Activated T-cell treated with anti-CD3 and anti-CD28 coated beads for 1 hour (primary cell): Measurements from ENCODE around the gene OSBPL10.

ENCODE experiments used
- DNase-seq: peaks from one replicate; pipeline ENCODE4 v3.0.0-alpha.2; 2020; ENCODE audit warnings: low read depth

Gene OSBPL10

DNA sequence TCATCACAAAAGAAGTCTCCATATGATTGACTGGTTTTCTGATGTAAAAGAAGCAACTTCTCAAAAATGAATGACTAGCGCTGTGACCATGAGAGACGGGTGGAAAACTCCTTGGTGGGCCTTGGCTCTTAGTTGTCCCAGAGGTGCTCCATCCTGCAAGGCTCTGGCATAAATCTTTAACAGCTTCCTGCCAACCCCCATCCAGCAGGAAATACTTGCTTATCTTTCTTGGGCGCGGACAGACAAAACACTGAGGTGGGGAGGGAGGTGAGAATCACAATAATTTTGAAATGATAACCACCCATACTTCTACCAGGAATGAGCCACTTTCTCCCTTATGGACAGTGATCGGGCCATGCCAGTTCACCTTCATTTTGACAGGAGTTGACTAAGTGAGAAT is 319.8 kb downstream of the OSBPL10 start:
- no peak for DNase-seq

- DNase-seq: no peak
Measured at GRCh38 chr3:31659246-31659645, 321.8 kb downstream of the OSBPL10 start.

DNA sequence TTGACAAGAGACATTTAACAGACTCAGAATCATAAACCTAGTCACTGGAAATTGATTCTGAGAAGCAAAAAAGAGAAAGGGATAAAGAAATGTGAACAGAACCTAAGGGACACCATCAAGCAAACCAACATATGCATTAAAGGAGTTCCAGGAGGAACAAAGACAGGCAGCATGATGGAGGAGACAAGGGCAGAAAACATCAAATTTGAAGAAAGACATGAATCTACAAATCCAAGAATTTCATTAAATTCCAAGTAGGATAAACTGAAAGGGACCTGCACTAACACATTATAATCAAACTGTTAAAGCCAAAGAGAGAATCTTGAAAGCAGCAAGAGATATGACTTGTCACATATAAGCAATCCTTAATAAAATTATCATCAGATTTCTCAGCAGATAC is 326.1 kb downstream of the OSBPL10 start:
- no peak for DNase-seq

- no peak for DNase-seq
Measured at GRCh38 chr3:31653464-31653863, 327.6 kb downstream of the OSBPL10 start.

GRCh38 chr3:31652296-31652695 is 328.8 kb downstream of the OSBPL10 start:
- DNase-seq: no peak

GRCh38 chr3:31648286-31648968 is 332.6 kb downstream of the OSBPL10 start:
- DNase-seq: no peak

DNA sequence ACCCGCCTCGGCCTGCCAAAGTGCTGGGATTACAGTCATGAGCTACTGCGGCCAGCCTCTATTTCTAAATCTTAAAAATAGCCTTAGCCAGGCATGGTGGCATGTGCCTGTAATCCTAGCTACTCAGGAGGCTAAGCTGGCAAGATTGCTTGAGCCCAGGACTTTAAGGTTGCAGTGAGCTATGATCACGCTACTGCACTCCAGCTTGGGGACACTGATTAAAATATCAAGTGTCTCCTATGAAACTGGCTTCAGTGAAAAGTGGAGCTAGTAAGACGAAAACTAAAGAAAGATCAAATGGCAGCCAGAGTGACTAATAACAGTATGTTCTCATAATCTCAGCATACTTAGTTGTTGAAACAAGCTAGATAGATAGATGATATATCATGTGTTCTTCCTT is 335.8 kb downstream of the OSBPL10 start:
- no peak for DNase-seq

DNA sequence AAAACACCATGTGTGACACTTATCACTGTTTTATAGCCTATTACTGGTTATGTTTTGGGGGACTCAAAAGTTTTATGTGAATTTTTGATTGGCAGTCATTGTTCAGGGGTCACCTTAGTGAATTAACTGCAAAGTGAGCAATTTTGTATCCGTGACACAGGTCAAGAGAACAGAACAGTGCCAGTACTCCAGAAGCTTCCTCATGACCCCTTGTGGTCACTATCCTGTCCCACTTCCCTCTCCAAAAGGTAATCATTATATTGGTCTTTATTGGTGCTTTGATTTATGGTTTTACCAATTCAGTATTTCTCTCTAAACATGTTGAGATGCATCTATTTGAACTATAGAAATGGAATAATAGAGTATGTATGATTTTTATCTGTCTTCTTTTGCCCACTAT is 341.2 kb downstream of the OSBPL10 start:
- no peak for DNase-seq

DNA sequence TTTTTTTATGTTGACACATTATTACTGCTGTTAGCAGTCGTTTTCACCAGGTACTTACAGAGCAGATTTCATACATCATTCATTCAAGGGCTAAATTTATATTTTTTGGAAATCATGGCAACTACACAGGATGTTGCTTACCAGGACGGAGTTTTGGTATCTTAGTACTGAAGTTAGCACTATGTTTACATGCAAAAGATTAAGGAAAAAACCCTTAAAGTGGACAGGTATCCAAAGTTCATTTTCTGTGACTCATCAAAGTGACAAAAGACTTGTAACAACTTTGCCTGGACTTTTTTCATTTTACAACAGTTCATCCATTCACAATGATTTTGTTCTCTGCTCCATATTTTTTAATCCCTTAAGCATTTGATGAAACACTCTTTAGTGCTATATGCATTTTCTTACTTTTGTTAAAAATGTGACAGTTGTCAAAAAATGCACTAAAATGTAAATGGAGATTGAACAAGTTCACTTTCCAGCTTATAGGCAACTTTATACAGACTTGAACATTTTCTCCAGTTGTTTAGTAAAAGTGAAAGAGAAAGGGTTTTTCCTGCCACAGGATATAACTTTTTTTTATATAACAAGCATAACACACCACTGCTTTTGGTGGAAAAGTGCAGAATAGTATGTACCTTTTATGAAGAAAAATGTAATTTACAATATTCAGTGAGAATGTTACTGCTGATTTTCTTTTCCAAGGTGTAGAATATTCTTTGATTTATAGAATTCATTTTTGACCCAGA is 344.2 kb downstream of the OSBPL10 start:
- no peak for DNase-seq

DNA sequence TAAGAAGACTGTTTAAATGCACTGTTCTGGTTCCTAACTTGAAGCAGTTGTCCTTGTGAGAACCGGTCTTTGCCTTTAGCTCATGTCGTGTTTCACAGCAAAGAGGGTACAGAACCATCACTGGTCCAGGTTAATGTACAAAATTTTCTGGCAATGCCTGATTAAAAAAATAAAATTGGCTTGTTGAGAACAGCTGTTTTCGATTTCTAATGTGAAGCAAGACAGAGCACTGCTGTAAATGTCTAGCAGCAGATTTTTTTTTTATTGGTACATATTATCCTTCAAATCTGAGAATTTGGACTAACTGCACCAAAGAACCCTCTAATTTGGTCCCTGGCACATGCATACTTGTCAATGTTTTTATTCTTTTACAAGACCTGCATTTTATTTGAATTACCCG is 345.0 kb downstream of the OSBPL10 start:
- no peak for DNase-seq

DNA sequence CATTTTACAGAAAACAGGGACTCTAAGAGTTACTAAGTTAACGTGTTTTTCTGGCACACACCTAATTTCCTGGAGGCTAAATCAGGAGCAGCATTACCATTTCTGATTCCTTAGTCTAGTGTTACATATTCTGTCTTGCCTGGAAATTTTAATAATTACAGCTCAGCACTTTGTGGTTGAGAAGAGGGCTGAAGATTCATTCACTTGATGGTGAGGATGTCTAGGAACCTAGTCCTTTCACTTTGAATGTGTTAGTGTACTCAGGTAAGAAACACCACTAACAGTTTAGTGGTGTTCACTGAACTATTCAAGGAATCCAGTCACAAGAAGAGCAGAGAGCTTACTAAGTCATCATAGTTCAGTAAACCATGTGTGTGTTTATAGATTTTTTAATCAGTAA is 345.5 kb downstream of the OSBPL10 start:
- no peak for DNase-seq

GRCh38 chr3:31634476-31634875 is 346.6 kb downstream of the OSBPL10 start:
- no peak for DNase-seq

DNA sequence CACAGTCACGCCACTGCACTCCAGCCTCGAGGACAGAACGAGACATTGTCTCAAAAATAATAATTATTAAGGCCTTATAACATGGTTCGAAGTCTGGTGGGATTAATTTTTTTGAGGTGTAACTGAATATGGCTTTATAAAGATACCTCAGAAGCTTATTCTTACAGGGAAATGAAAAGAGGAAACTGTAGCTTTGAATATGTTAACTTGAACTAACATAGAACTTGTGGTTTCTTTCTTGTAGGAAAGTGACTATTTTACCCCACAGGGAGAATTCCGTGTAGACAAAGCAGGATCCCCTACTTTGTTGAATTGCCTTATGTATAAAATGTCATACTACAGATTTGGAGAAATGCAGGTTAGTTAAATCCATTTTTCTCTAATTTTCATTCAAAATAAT is 352.0 kb downstream of the OSBPL10 start:
- DNase-seq: no peak

GRCh38 chr3:31625358-31625757 is 355.7 kb downstream of the OSBPL10 start:
- no peak for DNase-seq

GRCh38 chr3:31624083-31624709 is 356.9 kb downstream of the OSBPL10 start:
- no peak for DNase-seq

DNA sequence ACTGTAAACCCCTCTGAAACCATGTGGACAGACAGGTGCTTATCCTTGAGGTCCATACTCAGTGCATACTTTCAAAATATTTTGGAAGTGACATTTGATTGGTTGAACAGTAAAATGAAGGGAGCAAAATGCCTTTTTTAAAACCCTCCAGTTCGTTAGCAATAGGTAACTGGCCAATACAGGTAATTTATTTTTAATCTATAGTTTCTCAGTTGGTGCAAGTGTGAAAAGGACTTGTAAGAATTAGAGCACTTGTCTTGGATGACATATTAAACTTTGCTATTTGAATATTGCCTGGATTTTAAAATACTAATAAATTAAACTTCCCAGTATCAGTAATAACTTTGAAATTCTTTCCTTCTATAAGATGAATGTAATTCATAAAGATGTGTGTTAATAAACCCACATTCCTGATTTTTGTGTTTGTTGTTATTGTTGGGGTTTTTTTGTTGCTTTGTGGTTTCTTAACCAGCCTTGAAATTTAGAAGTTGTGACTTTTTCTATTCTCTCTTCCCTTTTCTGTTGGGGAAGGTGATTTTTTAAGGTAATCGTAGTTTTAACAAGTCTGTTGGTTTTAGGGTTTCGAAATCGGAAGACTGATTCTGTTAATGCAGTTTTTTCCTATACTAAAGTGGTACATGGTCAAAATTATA is 358.3 kb downstream of the OSBPL10 start:
- DNase-seq: no peak

- no peak for DNase-seq
Measured at GRCh38 chr3:31621314-31621713, 359.7 kb downstream of the OSBPL10 start.

- no peak for DNase-seq
Measured at GRCh38 chr3:31620656-31621055, 360.4 kb downstream of the OSBPL10 start.

DNA sequence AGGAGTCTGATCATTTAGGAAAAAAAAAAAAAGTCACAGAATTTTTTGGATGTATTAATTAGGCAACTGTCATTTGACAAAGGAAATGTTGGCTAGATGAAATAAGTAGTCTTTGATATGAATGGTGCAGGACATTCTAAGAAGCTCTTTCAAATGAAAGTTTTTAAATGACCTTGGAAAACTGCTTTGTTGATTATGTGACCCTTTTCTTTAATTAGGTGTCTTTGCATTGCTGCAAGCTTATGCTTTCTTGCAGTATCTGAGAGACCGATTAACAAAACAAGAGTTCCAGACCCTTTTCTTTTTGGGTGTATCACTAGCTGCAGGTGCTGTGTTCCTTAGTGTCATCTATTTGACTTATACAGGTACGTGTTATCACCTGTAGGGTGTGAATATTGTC is 364.4 kb downstream of the OSBPL10 start:
- no peak for DNase-seq

- no peak for DNase-seq
Measured at GRCh38 chr3:31615071-31615875, 365.8 kb downstream of the OSBPL10 start.

DNA sequence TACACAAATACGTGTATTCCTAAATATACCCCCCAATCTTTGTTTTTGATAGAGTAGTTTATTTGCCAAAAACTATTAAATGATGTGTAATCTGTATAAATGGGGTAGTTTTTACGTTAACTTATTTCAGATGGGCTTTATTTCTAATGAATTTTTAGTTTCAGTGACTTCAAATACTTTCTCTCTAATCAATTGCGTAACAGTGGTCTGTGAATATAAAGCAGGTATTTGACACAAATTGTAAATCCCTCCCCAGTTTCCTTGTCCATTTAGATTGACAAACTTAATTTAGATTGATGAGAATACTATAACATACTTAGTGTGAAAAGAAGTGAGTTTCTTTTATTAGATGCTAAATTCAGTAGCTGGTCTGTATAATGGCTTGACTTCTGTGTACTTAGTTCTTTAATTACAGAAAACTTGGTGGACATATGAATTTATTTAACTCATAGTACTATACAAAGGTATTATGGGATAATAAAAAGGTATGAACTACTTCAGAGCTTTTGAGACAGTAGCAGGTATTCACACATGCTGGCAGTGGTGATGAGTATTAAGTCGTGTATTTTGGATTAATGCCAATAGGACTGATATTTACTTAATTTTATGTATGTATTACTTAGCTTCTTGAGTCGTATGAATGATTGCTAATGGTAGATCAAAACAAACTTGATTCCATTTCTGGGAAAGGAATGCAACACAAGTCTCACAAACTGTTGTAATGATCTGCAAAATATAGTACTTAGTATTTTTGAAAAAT is 366.7 kb downstream of the OSBPL10 start:
- DNase-seq: no peak
